ENCODE measurements around the gene TTC23L. TPM values are rescaled to one million over a fixed set of nuclear protein-coding genes. Genes with fewer than 3 reads are reported as not detected.

TTC23L gene
- total and polyA plus RNA-seq, 2 of the 8 experiments (the other 6 are each of a cell fraction or from before 2014, with no cell fraction given) = 1.1 to 2.4 TPM

DNA sequence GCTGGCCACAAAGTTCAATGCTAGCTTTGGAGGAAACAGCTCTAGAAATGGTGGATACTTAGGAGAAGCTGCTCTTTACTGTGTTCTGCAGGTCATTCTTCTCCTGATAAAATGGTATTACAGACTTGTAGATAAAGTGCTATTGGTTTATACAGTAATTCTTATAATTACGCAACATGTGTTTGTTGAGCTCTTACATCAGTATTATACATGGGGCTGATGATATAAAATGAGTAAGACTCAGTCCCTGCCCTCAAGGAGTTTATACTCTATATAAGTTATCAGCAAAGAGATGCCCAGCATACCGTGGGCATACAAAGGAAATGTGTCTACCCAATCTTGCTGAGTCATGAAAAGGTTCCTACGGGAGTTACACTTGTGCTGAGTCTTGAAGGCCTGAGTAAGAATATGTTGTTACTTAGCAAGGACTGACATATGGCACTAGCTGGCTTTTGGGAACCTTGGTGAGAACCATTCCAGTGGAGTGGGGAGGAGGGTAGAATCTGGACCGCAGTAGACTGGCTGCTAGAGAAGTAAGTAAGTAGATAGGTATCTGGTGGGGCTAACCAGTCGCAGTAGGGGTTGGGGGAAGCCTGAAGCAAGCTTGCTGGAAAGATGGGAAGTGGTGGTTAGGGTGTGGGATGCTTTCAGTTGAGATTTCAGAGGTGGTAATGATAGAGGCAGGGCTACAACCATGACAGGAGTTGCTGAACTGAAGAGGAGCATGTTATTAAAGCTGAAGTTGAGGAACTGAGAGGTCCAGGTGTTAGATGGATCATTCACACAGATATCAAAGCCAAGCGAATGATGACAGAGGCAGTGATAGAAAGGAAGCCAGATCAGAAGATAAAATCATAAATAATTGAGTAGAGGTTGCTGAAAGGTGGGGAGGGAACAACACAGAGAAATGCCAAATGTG lies 11.1 kb upstream of the TTC23L start:
- Histone ChIP-seq H3K9me3 (ENCODE audit: insufficient read depth in 2 of 2, low read depth in 1 of 2, low read length in 1 of 2) (no peaks in the 10 kb centered on the region), H3K4ac (replicated peaks; ENCODE audit: insufficient read length, low read depth, low read length) (no peak overlapping the region), H4K5ac (ENCODE audit: insufficient read length, low read depth, low read length) (no peak overlapping the region), H3K4me2 (ENCODE audit: insufficient read depth in 1 of 2, low read depth in 2 of 2, low read length in 2 of 2) (no peak overlapping the region), H3K79me2 (ENCODE audit: control insufficient read depth in 1 of 2, insufficient read depth in 2 of 2, low read length in 2 of 2) (no peaks in the 10 kb centered on the region), H2BK12ac (ENCODE audit: low read depth, low read length) (no peak overlapping the region), H3K4me1 (replicated peaks in 1 of 4; ENCODE audit: control insufficient read depth in 3 of 4, insufficient read depth in 4 of 4, low read length in 3 of 4) (no peaks in the 10 kb centered on the region), H3K14ac (ENCODE audit: insufficient read length) (no peak overlapping the region), H3K79me1 (ENCODE audit: low read depth, low read length) (no peaks in the 10 kb centered on the region), H2BK15ac (ENCODE audit: low read length) (no peak overlapping the region), H3K27me3 (replicated peaks in 1 of 4; ENCODE audit: control insufficient read depth in 3 of 4, extremely low read depth in 1 of 4, insufficient read depth in 3 of 4, low read length in 3 of 4) (no peaks in the 10 kb centered on the region), H3K56ac (replicated peaks; ENCODE audit: insufficient read length, low read depth, low read length) (no peak overlapping the region), H4K20me1 (replicated peaks in 1 of 2; ENCODE audit: control insufficient read depth in 1 of 2, insufficient read depth in 2 of 2, low read length in 2 of 2) (no peaks in the 10 kb centered on the region), H4K8ac (ENCODE audit: extremely low read depth, insufficient read depth, low read length) (no peak overlapping the region), H2BK5ac (ENCODE audit: low read depth, low read length) (no peak overlapping the region), H3K27ac (ENCODE audit: low read depth, low read length) (no peak overlapping the region), H3K4me3 (ENCODE audit: extremely low read depth in 1 of 4, insufficient read depth in 2 of 4, low read depth in 3 of 4, low read length in 4 of 4) (no peak overlapping the region), H3K23me2 (ENCODE audit: low read depth, low read length) (no peaks in the 10 kb centered on the region), H3K18ac (ENCODE audit: extremely low read depth, low read length) (no peak overlapping the region), H3K36me3 (ENCODE audit: control insufficient read depth in 2 of 4, insufficient read depth in 4 of 4, low read length in 3 of 4) (peaks cover 33 to 89% (median 67%) of the 10 kb centered on the region in 4 experiments), H4K91ac (replicated peaks; ENCODE audit: insufficient read length, low read length) (no peak overlapping the region), H2BK120ac (replicated peaks; ENCODE audit: low read depth, low read length) (no peak overlapping the region), H2BK20ac (ENCODE audit: low read length) (no peak overlapping the region), H2AK5ac (ENCODE audit: low read depth, low read length) (no peak overlapping the region), H3K23ac (ENCODE audit: insufficient read length) (no peak overlapping the region), H3K9ac (replicated peaks in 1 of 4; ENCODE audit: extremely low read depth in 1 of 4, low read depth in 3 of 4, low read length in 3 of 4) (no peak overlapping the region), H2AFZ (ENCODE audit: low read length) (no peak overlapping the region)
- POLR2A ChIA-PET (ENCODE audit: partially characterized antibody) = no interaction called here
- CTCF ChIA-PET (ENCODE audit: partially characterized antibody) = interaction anchor here (1.2 to 7.5 kb wide), 4 partner anchors 25 to 304 kb away, joined by 3 to 39 read pairs (median 4); no protein-coding TSS in a partner anchor
- 91% methylated on average over 6 of the region's 6 CpGs; no CpG with 5 or more reads in 1 of the 2 experiments for WGBS, 2 experiments (ENCODE audit: extremely low coverage in 1 of 2, insufficient coverage in 1 of 2, insufficient read length in 1 of 2, insufficient replicate concordance in 2 of 2, low coverage in 1 of 2, low lambda C conversion rate in 2 of 2, missing lambda C conversion rate in 1 of 2)
- TF ChIP-seq MAFK (IDR thresholded peaks at IDR 0.05; ENCODE audit: low read depth, low read length) (peak; percentile 37; the same call in 1 of the 2 replicates), BACH1 (IDR thresholded peaks at IDR 0.05; ENCODE audit: low read length) (0 out of 2 replicates have a peak, but pooled peaks have one; percentile 59)
- TF ChIP-seq, protein P1, sequence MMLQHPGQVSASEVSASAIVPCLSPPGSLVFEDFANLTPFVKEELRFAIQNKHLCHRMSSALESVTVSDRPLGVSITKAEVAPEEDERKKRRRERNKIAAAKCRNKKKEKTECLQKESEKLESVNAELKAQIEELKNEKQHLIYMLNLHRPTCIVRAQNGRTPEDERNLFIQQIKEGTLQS (IDR thresholded peaks at IDR 0.05; ENCODE audit: insufficient read depth, low read depth, low read length) = no peak
- no peak for DNase-seq (ENCODE audit: low read depth in 1 of 2, low spot score in 2 of 2)
- FAIRE-seq = no peak

Measured in H1 (cell line).